ENCODE measurements around the gene ITGB6.

ITGB6 gene

GRCh38 chr2:160245614-160246155 is 45.6 kb upstream of the ITGB6 start:
- no peaks in the 10 kb centered on the region for H3K27me3 ChIP-seq (ENCODE audit: control insufficient read depth, low read length)
- H3K4me2 ChIP-seq (ENCODE audit: low read length), result no peak overlapping the region
- TF ChIP-seq EZH2phosphoT487 (IDR thresholded peaks at IDR 0.05; ENCODE audit: borderline replicate concordance, low read length), result no peak
- TF ChIP-seq CTCF (IDR thresholded peaks at IDR 0.05; ENCODE audit: low read depth, low read length, poor library complexity, severe bottlenecking), result no peak
- H3K9me2 ChIP-seq (replicated peaks; ENCODE audit: control insufficient read depth, low read length), result no peaks in the 10 kb centered on the region
- H4K20me1 ChIP-seq (ENCODE audit: control insufficient read depth, insufficient read depth, low read depth, low read length), result no peaks in the 10 kb centered on the region
- H3K79me2 ChIP-seq (ENCODE audit: control insufficient read depth, low read length), result no peaks in the 10 kb centered on the region
- no peaks in the 10 kb centered on the region for H3F3A ChIP-seq (ENCODE audit: control insufficient read depth, insufficient read depth)
- no peaks in the 10 kb centered on the region for H3K9me3 ChIP-seq (ENCODE audit: control insufficient read depth, insufficient read depth, low read length)
- H3K27ac ChIP-seq (ENCODE audit: low read depth, low read length), result no peak overlapping the region
- no peaks in the 10 kb centered on the region for H3K4me1 ChIP-seq (ENCODE audit: control insufficient read depth, low read length)
- H3K36me3 ChIP-seq (ENCODE audit: control insufficient read depth, low read length), result no peaks in the 10 kb centered on the region
- H3K4me3 ChIP-seq (ENCODE audit: low read length), result no peak overlapping the region

DNA sequence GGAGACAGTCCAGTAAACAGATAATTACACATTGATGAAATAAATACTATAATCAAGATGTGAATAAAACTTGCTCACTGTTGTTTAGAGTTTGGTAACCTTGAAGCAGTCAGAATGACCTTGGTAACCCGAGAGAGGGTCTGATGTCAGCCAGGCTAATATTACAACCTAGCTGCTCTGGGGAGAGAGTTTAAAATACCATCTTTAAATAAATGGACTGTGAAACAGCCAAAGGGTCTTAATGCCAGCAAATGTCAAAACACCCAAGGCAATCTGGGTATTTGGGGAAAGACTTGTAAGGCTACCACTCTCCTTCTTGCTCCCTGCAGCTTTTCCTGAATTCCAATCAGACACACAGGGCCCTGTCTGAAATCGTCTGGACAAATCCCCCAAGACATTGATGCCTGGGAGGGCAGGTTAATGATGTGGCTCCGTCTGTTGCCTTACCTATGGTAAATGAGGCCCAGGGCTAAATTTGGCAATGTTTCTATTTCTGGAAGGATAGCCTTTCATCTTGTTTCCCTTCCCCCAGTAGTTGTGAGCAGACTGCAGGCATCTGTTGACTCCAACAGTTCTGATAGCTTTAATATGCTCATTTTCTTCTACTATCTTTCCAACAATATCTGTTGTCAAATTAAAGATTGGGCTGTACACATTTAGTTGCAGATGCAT is 43.0 kb upstream of the ITGB6 start:
- no peaks in the 10 kb centered on the region for H3K36me3 ChIP-seq (ENCODE audit: control insufficient read depth, low read length)
- H3K27me3 ChIP-seq (ENCODE audit: control insufficient read depth, low read length), result no peaks in the 10 kb centered on the region
- no peaks in the 10 kb centered on the region for H4K20me1 ChIP-seq (ENCODE audit: control insufficient read depth, insufficient read depth, low read depth, low read length)
- no peak overlapping the region for H3K4me2 ChIP-seq (ENCODE audit: low read length)
- no peak overlapping the region for H3K4me3 ChIP-seq (ENCODE audit: low read length)
- no peaks in the 10 kb centered on the region for H3K4me1 ChIP-seq (ENCODE audit: control insufficient read depth, low read length)
- TF ChIP-seq CTCF (IDR thresholded peaks at IDR 0.05; ENCODE audit: low read depth, low read length, poor library complexity, severe bottlenecking) (no peak), EZH2phosphoT487 (IDR thresholded peaks at IDR 0.05; ENCODE audit: borderline replicate concordance, low read length) (no peak)
- no peaks in the 10 kb centered on the region for H3F3A ChIP-seq (ENCODE audit: control insufficient read depth, insufficient read depth)
- no peaks in the 10 kb centered on the region for H3K9me2 ChIP-seq (replicated peaks; ENCODE audit: control insufficient read depth, low read length)
- no peak overlapping the region for H3K27ac ChIP-seq (ENCODE audit: low read depth, low read length)
- no peaks in the 10 kb centered on the region for H3K9me3 ChIP-seq (ENCODE audit: control insufficient read depth, insufficient read depth, low read length)
- no peaks in the 10 kb centered on the region for H3K79me2 ChIP-seq (ENCODE audit: control insufficient read depth, low read length)

- Histone ChIP-seq H3K4me2 (ENCODE audit: low read length) (no peak overlapping the region), H3K27ac (ENCODE audit: low read depth, low read length) (no peak overlapping the region)
- TF ChIP-seq EZH2phosphoT487 (IDR thresholded peaks at IDR 0.05; ENCODE audit: borderline replicate concordance, low read length) (no peak), CTCF (IDR thresholded peaks at IDR 0.05; ENCODE audit: low read depth, low read length, poor library complexity, severe bottlenecking) (no peak)
These were observed 41.4 kb upstream of the ITGB6 start for GRCh38 chr2:160241251-160242137.

More at GRCh38 chr2:160241251-160242137, 41.4 kb upstream of the ITGB6 start:
- H3K9me3 ChIP-seq (ENCODE audit: control insufficient read depth, insufficient read depth, low read length), result no peaks in the 10 kb centered on the region
- no peaks in the 10 kb centered on the region for H4K20me1 ChIP-seq (ENCODE audit: control insufficient read depth, insufficient read depth, low read depth, low read length)
- H3K4me3 ChIP-seq (ENCODE audit: low read length), result no peak overlapping the region
- no peaks in the 10 kb centered on the region for H3K36me3 ChIP-seq (ENCODE audit: control insufficient read depth, low read length)
- no peaks in the 10 kb centered on the region for H3K79me2 ChIP-seq (ENCODE audit: control insufficient read depth, low read length)
- H3K4me1 ChIP-seq (ENCODE audit: control insufficient read depth, low read length), result no peaks in the 10 kb centered on the region
- H3K27me3 ChIP-seq (ENCODE audit: control insufficient read depth, low read length), result no peaks in the 10 kb centered on the region
- no peaks in the 10 kb centered on the region for H3K9me2 ChIP-seq (replicated peaks; ENCODE audit: control insufficient read depth, low read length)
- no peaks in the 10 kb centered on the region for H3F3A ChIP-seq (ENCODE audit: control insufficient read depth, insufficient read depth)

Data from DOHH2 (cell line).